A673 (cell line): ENCODE data around the gene UBE3B. TPM values are rescaled to one million over a fixed set of nuclear protein-coding genes. Genes with fewer than 3 reads are reported as not detected.

Experiments
- BruUV-seq: library from RNA; stranded (reverse); fragments of 400-500 nt; replicated peaks from 2 replicates; lab custom pipeline; 2021; lab: Mats Ljungman, UMichigan
- CTCF ChIA-PET: fragments of 300-600 bp; sonication (Branson Sonifier 250); formaldehyde crosslinking; loops from one replicate; lab custom pipeline; 2022; ENCODE audit warnings: antibody characterized with exemption; lab: Charles Lee
- POLR2A ChIA-PET: fragments of 300-600 bp; sonication (Branson Sonifier 250); formaldehyde crosslinking; loops from one replicate; lab custom pipeline; 2022; ENCODE audit warnings: antibody characterized with exemption; ENCODE audit not compliant: low non-redundant PET; lab: Charles Lee
- DNase-seq: peaks from one replicate; pipeline ENCODE4 v3.0.0-alpha.2; 2015; ENCODE audit warnings: low spot score
- H3K27ac ChIP-seq: fragments of 200-600 bp; sonication (generic); 2 replicates; pipeline ENCODE4 v1.5.1; 2016; ENCODE audit warnings: mixed run types, low read depth, mild to moderate bottlenecking, mixed read lengths, antibody characterized with exemption, low read length; ENCODE audit not compliant: poor library complexity, severe bottlenecking
- H3K27me3 ChIP-seq: fragments of 200-600 bp; sonication (generic); replicated peaks from 2 replicates; pipeline ENCODE4 v1.6.1; 2017; ENCODE audit warnings: mixed run types, low read depth, mild to moderate bottlenecking, mixed read lengths, antibody characterized with exemption, low read length; ENCODE audit not compliant: insufficient read depth, poor library complexity
- H3K36me3 ChIP-seq: fragments of 200-600 bp; sonication (generic); 2 replicates; pipeline ENCODE4 v1.6.1; 2016; ENCODE audit warnings: mixed run types, mild to moderate bottlenecking, mixed read lengths, antibody characterized with exemption, low read length; ENCODE audit not compliant: insufficient read depth, poor library complexity, severe bottlenecking
- H3K4me1 ChIP-seq: fragments of 200-600 bp; sonication (generic); 2 replicates; pipeline ENCODE4 v1.6.1; 2017; ENCODE audit warnings: mixed run types, mild to moderate bottlenecking, mixed read lengths, antibody characterized with exemption, low read length; ENCODE audit not compliant: insufficient read depth, poor library complexity, severe bottlenecking
- H3K4me3 ChIP-seq: fragments of 200-600 bp; sonication (generic); 2 replicates; pipeline ENCODE4 v1.5.1; 2016; ENCODE audit warnings: low read depth, mixed run types, mild to moderate bottlenecking, mixed read lengths, low read length; ENCODE audit not compliant: poor library complexity, severe bottlenecking
- H3K9me3 ChIP-seq: fragments of 200-600 bp; sonication (generic); 2 replicates; pipeline ENCODE4 v1.6.1; 2016; ENCODE audit warnings: mixed run types, low read depth, mild to moderate bottlenecking, mixed read lengths, antibody characterized with exemption, low read length; ENCODE audit not compliant: poor library complexity, severe bottlenecking
- EZH2 ChIP-seq: fragments of 200-600 bp; sonication (generic); IDR thresholded peaks from 2 replicates; pipeline ENCODE4 v1.6.1; 2017; ENCODE audit warnings: borderline replicate concordance, low read depth, mild to moderate bottlenecking, mixed read lengths, antibody characterized with exemption, low read length; ENCODE audit not compliant: poor library complexity, severe bottlenecking
- intact Hi-C: fragments of 100-400 bp; cut with micrococcal nuclease; formaldehyde crosslinking; loops from one replicate; pipeline ENCODE4 v1.10.0; 2022; ENCODE audit not compliant: unreplicated experiment
- total RNA-seq: library from RNA; stranded (reverse); gene quantifications from 2 replicates; pipeline ENCODE4 v1.2.3, GENCODE V29; 2021
- TF ChIP-seq, protein P1 (sequence below): fragments of 300-800, 200-600 bp; sonication (generic); conservative IDR thresholded peaks from 2 replicates; pipeline ENCODE4 v1.5.1; 2017; ENCODE audit warnings: low read depth, mild to moderate bottlenecking, antibody characterized with exemption, low read length, moderate library complexity, mixed read lengths

UBE3B gene
- total RNA-seq, 1 experiment from 2014 or later: 29.2 TPM

- H3K27ac ChIP-seq: no peak overlapping the region
- no peaks in the 10 kb centered on the region for H3K9me3 ChIP-seq
- no peaks in the 10 kb centered on the region for H3K4me1 ChIP-seq
- no peak for DNase-seq
- no TSS peak for BruUV-seq
- H3K27me3 ChIP-seq: no peaks in the 10 kb centered on the region
- TF ChIP-seq, protein P1, sequence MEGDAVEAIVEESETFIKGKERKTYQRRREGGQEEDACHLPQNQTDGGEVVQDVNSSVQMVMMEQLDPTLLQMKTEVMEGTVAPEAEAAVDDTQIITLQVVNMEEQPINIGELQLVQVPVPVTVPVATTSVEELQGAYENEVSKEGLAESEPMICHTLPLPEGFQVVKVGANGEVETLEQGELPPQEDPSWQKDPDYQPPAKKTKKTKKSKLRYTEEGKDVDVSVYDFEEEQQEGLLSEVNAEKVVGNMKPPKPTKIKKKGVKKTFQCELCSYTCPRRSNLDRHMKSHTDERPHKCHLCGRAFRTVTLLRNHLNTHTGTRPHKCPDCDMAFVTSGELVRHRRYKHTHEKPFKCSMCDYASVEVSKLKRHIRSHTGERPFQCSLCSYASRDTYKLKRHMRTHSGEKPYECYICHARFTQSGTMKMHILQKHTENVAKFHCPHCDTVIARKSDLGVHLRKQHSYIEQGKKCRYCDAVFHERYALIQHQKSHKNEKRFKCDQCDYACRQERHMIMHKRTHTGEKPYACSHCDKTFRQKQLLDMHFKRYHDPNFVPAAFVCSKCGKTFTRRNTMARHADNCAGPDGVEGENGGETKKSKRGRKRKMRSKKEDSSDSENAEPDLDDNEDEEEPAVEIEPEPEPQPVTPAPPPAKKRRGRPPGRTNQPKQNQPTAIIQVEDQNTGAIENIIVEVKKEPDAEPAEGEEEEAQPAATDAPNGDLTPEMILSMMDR: no peak
- TF ChIP-seq EZH2: no peak
- CTCF ChIA-PET: no interaction called here
- H3K4me3 ChIP-seq: no peak overlapping the region
- intact Hi-C loops: no loop called here
- POLR2A ChIA-PET: no interaction called here
- H3K36me3 ChIP-seq: peaks cover 64% of the 10 kb centered on the region
Observed at GRCh38 chr12:109485201-109485600, 7.8 kb downstream of the UBE3B start.

GRCh38 chr12:109487181-109488050, 10.0 kb downstream of the UBE3B start:
- Histone ChIP-seq H3K27ac (no peak overlapping the region), H3K4me3 (no peak overlapping the region), H3K27me3 (no peaks in the 10 kb centered on the region), H3K36me3 (peaks cover 70% of the 10 kb centered on the region), H3K4me1 (no peaks in the 10 kb centered on the region), H3K9me3 (no peaks in the 10 kb centered on the region)
- CTCF ChIA-PET: no interaction called here
- POLR2A ChIA-PET: interaction anchor here (0.6 kb wide), 1 partner anchor 224 kb away, joined by 4 read pairs; no protein-coding TSS in a partner anchor
- BruUV-seq: no TSS peak
- intact Hi-C loops: no loop called here
- TF ChIP-seq EZH2: no peak
- TF ChIP-seq, protein P1: no peak
- DNase-seq: no peak

- H3K36me3 ChIP-seq: peaks cover 70% of the 10 kb centered on the region
- ChIA-PET POLR2A (no interaction called here), CTCF (no interaction called here)
- no TSS peak for BruUV-seq
- H3K4me3 ChIP-seq: no peak overlapping the region
- H3K27me3 ChIP-seq: no peaks in the 10 kb centered on the region
- DNase-seq: no peak
- intact Hi-C loops: no loop called here
- H3K4me1 ChIP-seq: no peaks in the 10 kb centered on the region
- TF ChIP-seq EZH2: no peak
- TF ChIP-seq, protein P1: no peak
- H3K27ac ChIP-seq: no peak overlapping the region
- H3K9me3 ChIP-seq: no peaks in the 10 kb centered on the region
Observed at GRCh38 chr12:109488051-109488665, 10.7 kb downstream of the UBE3B start.
